Measurements from ENCODE around the gene ICAM1. TPM values are rescaled to one million over a fixed set of nuclear protein-coding genes. Genes with fewer than 3 reads are reported as not detected.

ICAM1 gene
- total and polyA plus RNA-seq, 2 of the 13 experiments (the other 11 are each of a cell fraction or from before 2014, with no cell fraction given) = 37.9 to 98.4 TPM

GRCh38 chr19:10270616-10271394 is at the start of gene ICAM1 (continued):
- no peak; the same call in 1 of the 2 replicates for TF ChIP-seq ZNF510 (CRISPR knock-in tag; IDR thresholded peaks at IDR 0.05; ENCODE audit: low read depth)
- TF ChIP-seq KDM4B (CRISPR knock-in tag; IDR thresholded peaks at IDR 0.05) = peak; percentile 54; the same call in 1 of the 2 replicates
- TF ChIP-seq ZNF335 (CRISPR knock-in tag; IDR thresholded peaks at IDR 0.05) = peak; percentile 70; the same call in 1 of the 2 replicates
- TF ChIP-seq ZSCAN12 (CRISPR knock-in tag; IDR thresholded peaks at IDR 0.05) = peak; percentile 77; the same call in 1 of the 2 replicates
- no peak for TF ChIP-seq BCLAF1 (IDR thresholded peaks at IDR 0.05)
- TF ChIP-seq ZNF563 (CRISPR knock-in tag; IDR thresholded peaks at IDR 0.05) = no peak; the same call in 1 of the 2 replicates
- no peak for TF ChIP-seq CENPBD1 (CRISPR knock-in tag; IDR thresholded peaks at IDR 0.05; ENCODE audit: borderline replicate concordance, low read depth)
- TF ChIP-seq ZSCAN31 (CRISPR knock-in tag; IDR thresholded peaks at IDR 0.05; ENCODE audit: low read depth) = peak; percentile 97
- TF ChIP-seq HIC2 (CRISPR knock-in tag; IDR thresholded peaks at IDR 0.05; ENCODE audit: low read depth) = peak; percentile 69; the same call in 1 of the 2 replicates
- TF ChIP-seq ZNF879 (CRISPR knock-in tag; IDR thresholded peaks at IDR 0.05) = no peak; the same call in 1 of the 2 replicates
- TF ChIP-seq ZNF33A (CRISPR knock-in tag; IDR thresholded peaks at IDR 0.05; ENCODE audit: borderline replicate concordance) = 0 out of 2 replicates have a peak, but pooled peaks have one; percentile 60
- no peak for TF ChIP-seq SCMH1 (CRISPR knock-in tag; IDR thresholded peaks at IDR 0.05; ENCODE audit: borderline replicate concordance)
- peak; percentile 98 for TF ChIP-seq DRAP1 (CRISPR knock-in tag; IDR thresholded peaks at IDR 0.05)
- peak; percentile 94 for TF ChIP-seq SMAD3 (CRISPR knock-in tag; IDR thresholded peaks at IDR 0.05)
- TF ChIP-seq POLR2AphosphoS5 (IDR thresholded peaks at IDR 0.05; ENCODE audit: low read depth, low read length) = peak; percentile 97
- TF ChIP-seq FOXK2 (IDR thresholded peaks at IDR 0.05) = no peak
- TF ChIP-seq KDM3A (CRISPR knock-in tag; IDR thresholded peaks at IDR 0.05; ENCODE audit: low read depth) = peak; percentile 94
- TF ChIP-seq MLLT10 (CRISPR knock-in tag; IDR thresholded peaks at IDR 0.05) = no peak
- TF ChIP-seq ZNF225 (CRISPR knock-in tag; IDR thresholded peaks at IDR 0.05) = peak; percentile 46; the same call in 1 of the 2 replicates
- TF ChIP-seq ZHX1 (CRISPR knock-in tag; IDR thresholded peaks at IDR 0.05; ENCODE audit: low read depth) = no peak

Data from HepG2 (cell line).